GM12878 (cell line): ENCODE measurements around the gene ITGB8. TPM values are rescaled to one million over a fixed set of nuclear protein-coding genes. Genes with fewer than 3 reads are reported as not detected.

Source experiments
- ATAC-seq: fragments of 200-7000 bp; cut with Tn5 transposase; 3 replicates; pipeline ENCODE4 v1.9.1; 2020; ENCODE audit warnings: mild to moderate bottlenecking, moderate library complexity
- BruUV-seq: library from RNA; stranded (reverse); fragments of 400-500 nt; replicated peaks from 2 replicates; lab custom pipeline; 2021; lab: Mats Ljungman, UMichigan
- CTCF ChIA-PET: fragments of 300-600 bp; sonication (Branson Sonifier 250); formaldehyde crosslinking; extraction: SDS; loops from one replicate; lab custom pipeline; 2021; ENCODE audit warnings: inconsistent platforms; lab: Yijun Ruan, JAX
- POLR2A ChIA-PET: fragments of 350-600 bp; formaldehyde crosslinking; extraction: SDS; loops from one replicate; lab custom pipeline; 2021; ENCODE audit warnings: inconsistent platforms; lab: Charles Lee
- RAD21 ChIA-PET: fragments of 300-600 bp; sonication (Branson Sonifier 250); formaldehyde crosslinking; loops from one replicate; lab custom pipeline; 2023; ENCODE audit warnings: antibody characterized with exemption; ENCODE audit not compliant: unreplicated experiment; lab: Charles Lee
- SMC1A ChIA-PET: fragments of 300-600 bp; sonication (Branson Sonifier 250); formaldehyde crosslinking; loops from one replicate; lab custom pipeline; 2023; ENCODE audit not compliant: unreplicated experiment, uncharacterized antibody; lab: Charles Lee
- DNase-seq: peaks from one replicate; pipeline ENCODE4 v3.0.0-alpha.2; 2011; ENCODE audit warnings: low read depth, low spot score
- FAIRE-seq: peaks from 3 replicates; lab custom pipeline; 2011; peaks lifted over from hg19 to GRCh38; lab: Jason Lieb, UNC
- H2AFZ ChIP-seq: 2 replicates; pipeline ENCODE4 v1.6.0; 2011; ENCODE audit warnings: low read depth, low read length, control low read depth; ENCODE audit not compliant: control insufficient read depth
- H3K27ac ChIP-seq: 2 replicates; pipeline ENCODE4 v1.5.1; 2011; ENCODE audit warnings: control low read depth; ENCODE audit not compliant: control insufficient read depth, insufficient read depth
- H3K27me3 ChIP-seq, 2 experiments: replicated peaks in 1 of 2; 2 replicates each; pipeline versions ENCODE4 v1.6.0 to v1.6.1; 2011; ENCODE audit warnings: low read length in 1 of 2; ENCODE audit not compliant: control insufficient read depth in 2 of 2, insufficient read depth in 2 of 2
- H3K36me3 ChIP-seq, 2 experiments: 2 replicates each; pipeline ENCODE4 v1.5.1; 2011; ENCODE audit warnings: low read length in 1 of 2; ENCODE audit not compliant: control insufficient read depth in 2 of 2, insufficient read depth in 2 of 2
- H3K4me1 ChIP-seq: 2 replicates; pipeline ENCODE4 v1.6.1; 2011; ENCODE audit warnings: mild to moderate bottlenecking, low read length, moderate library complexity, mixed read lengths; ENCODE audit not compliant: control insufficient read depth, insufficient read depth
- H3K4me2 ChIP-seq: 2 replicates; pipeline ENCODE4 v1.6.0; 2011; ENCODE audit warnings: control low read depth; ENCODE audit not compliant: control insufficient read depth, insufficient read depth
- H3K4me3 ChIP-seq: fragments of 200-600 bp; sonication (generic); 2 replicates; pipeline ENCODE4 v1.5.1; 2016
- H3K79me2 ChIP-seq: 2 replicates; pipeline ENCODE4 v1.6.0; 2011; ENCODE audit warnings: low read length; ENCODE audit not compliant: control insufficient read depth, insufficient read depth
- H3K9ac ChIP-seq: 2 replicates; pipeline ENCODE4 v1.8.0; 2011; ENCODE audit warnings: low read length, control low read depth, mixed read lengths; ENCODE audit not compliant: control insufficient read depth, insufficient read depth
- H3K9me3 ChIP-seq: replicated peaks from 3 replicates; pipeline ENCODE4 v1.5.1; 2011; ENCODE audit warnings: mild to moderate bottlenecking, low read length; ENCODE audit not compliant: control insufficient read depth, insufficient read depth
- H4K20me1 ChIP-seq: 2 replicates; pipeline ENCODE4 v1.6.0; 2011; ENCODE audit not compliant: control insufficient read depth, insufficient read depth
- ASH2L ChIP-seq: fragments of 300-600, 200-600 bp; sonication (generic); IDR thresholded peaks from 2 replicates; pipeline ENCODE4 v1.6.1; 2017; ENCODE audit warnings: low read depth, mild to moderate bottlenecking, borderline replicate concordance
- BCL11A ChIP-seq: IDR thresholded peaks from 2 replicates; pipeline ENCODE4 v1.6.1; 2011; ENCODE audit warnings: low read depth, low read length
- BHLHE40 ChIP-seq, 2 experiments: fragments of 450-650 bp in 1 of 2; IDR thresholded peaks; 2 replicates each; pipeline ENCODE4 v1.6.1; 2011 to 2017; ENCODE audit warnings: low read depth in 2 of 2, borderline replicate concordance in 1 of 2, improper control_type of control experiment in 1 of 2, low read length in 1 of 2, mild to moderate bottlenecking in 1 of 2
- CEBPB ChIP-seq, 2 experiments: fragments of 150-350 bp in 1 of 2; IDR thresholded peaks; 2 replicates each; pipeline ENCODE4 v1.6.1; 2012 to 2014; ENCODE audit warnings: low read depth in 2 of 2, low read length in 2 of 2, borderline replicate concordance in 1 of 2, inconsistent platforms in 1 of 2
- DPF2 ChIP-seq: fragments of 450-650 bp; IDR thresholded peaks from 2 replicates; pipeline ENCODE4 v1.6.1; 2017; ENCODE audit warnings: mild to moderate bottlenecking
- ETV6 ChIP-seq, 2 experiments: fragments of 450-650 bp in 1 of 2; IDR thresholded peaks in 1 of 2; conservative IDR thresholded peaks in 1 of 2; 2 replicates each; pipeline ENCODE4 v1.6.1; 2014; ENCODE audit warnings: antibody characterized with exemption in 1 of 2, borderline replicate concordance in 1 of 2, low read depth in 1 of 2, mild to moderate bottlenecking in 1 of 2, moderate library complexity in 1 of 2
- HCFC1 ChIP-seq: fragments of 150-350 bp; IDR thresholded peaks from 2 replicates; pipeline ENCODE4 v1.6.1; 2014; ENCODE audit warnings: low read length
- JUND ChIP-seq: IDR thresholded peaks from 2 replicates; pipeline ENCODE4 v1.6.1; 2012; ENCODE audit warnings: low read depth, mild to moderate bottlenecking, low read length, improper control_type of control experiment, moderate library complexity
- MTA2 ChIP-seq: fragments of 450-650 bp; IDR thresholded peaks from 2 replicates; pipeline ENCODE4 v1.6.1; 2016; ENCODE audit warnings: low read depth, mild to moderate bottlenecking, moderate library complexity
- NR2C2 ChIP-seq: IDR thresholded peaks from 2 replicates; pipeline ENCODE4 v1.6.1; 2011; ENCODE audit warnings: borderline replicate concordance, low read depth; ENCODE audit not compliant: control insufficient read depth, insufficient read length
- NR2F1 ChIP-seq: fragments of 450-650 bp; conservative IDR thresholded peaks from 2 replicates; pipeline ENCODE4 v1.6.1; 2017; ENCODE audit warnings: mild to moderate bottlenecking
- PAX5 ChIP-seq: IDR thresholded peaks from 2 replicates; pipeline ENCODE4 v1.6.1; 2011; ENCODE audit warnings: low read depth, low read length, borderline replicate concordance
- PAX8 ChIP-seq: fragments of 450-650 bp; IDR thresholded peaks from 2 replicates; pipeline ENCODE4 v1.6.1; 2017; ENCODE audit warnings: mild to moderate bottlenecking, moderate library complexity
- PML ChIP-seq: IDR thresholded peaks from 2 replicates; pipeline ENCODE4 v1.6.1; 2012; ENCODE audit warnings: low read length, inconsistent platforms
- POU2F2 ChIP-seq: IDR thresholded peaks from 3 replicates; pipeline ENCODE4 v1.6.1; 2011; ENCODE audit warnings: low read depth, mild to moderate bottlenecking, low read length, borderline replicate concordance
- RELA ChIP-seq: fragments of 450-650 bp; IDR thresholded peaks from 2 replicates; pipeline ENCODE4 v1.8.0; 2014; ENCODE audit warnings: borderline replicate concordance; ENCODE audit not compliant: partially characterized antibody
- SP1 ChIP-seq: IDR thresholded peaks from one replicate; pipeline ENCODE4 v1.6.1; 2011; ENCODE audit warnings: low read depth, low read length
- WGBS: methylation state at CpG from one replicate; pipeline ENCODE4 v1.1.6; 2016; ENCODE audit warnings: low lambda C conversion rate; ENCODE audit not compliant: insufficient replicate concordance, insufficient coverage; ENCODE audit errors: missing lambda C conversion rate; 5-methylcytosine and 5-hydroxymethylcytosine counted together
- in situ Hi-C: fragments of 300-500 bp; cut with MboI; formaldehyde crosslinking; loops from 9 replicates; pipeline ENCODE4 v1.14.3; 2018; ENCODE audit warnings: mixed read lengths
- intact Hi-C: fragments of 100-400 bp; cut with micrococcal nuclease; formaldehyde crosslinking; loops from one replicate; pipeline ENCODE4 v1.14.2; 2022; ENCODE audit not compliant: unreplicated experiment
- polyA plus RNA-seq, 11 experiments: library from polyadenylated mRNA; depleted of rRNA in 4 of 11; unstranded in 6 of 11; stranded (reverse) in 5 of 11; fragments of >200 nt; fragmentation: Nextera tagmentation in 4 of 11; fragmentation: Illumina TruSeq in 1 of 11; extraction: Ambion mirVana in 4 of 11; extraction: Trizol in 1 of 11; gene quantifications; 1 replicate in 1 of 11; 2 replicates in 10 of 11; pipeline versions ENCODE4 v1.2.1 to v1.2.3, GENCODE V29; 2011 to 2016; ENCODE audit warnings: inconsistent platforms in 2 of 11, missing spikeins in 2 of 11, low read depth in 1 of 11
- total RNA-seq, 4 experiments: library from RNA; depleted of rRNA in 3 of 4; stranded (reverse); fragments of >200 nt in 3 of 4; fragmentation: Illumina TruSeq in 1 of 4; extraction: Trizol in 1 of 4; gene quantifications; 2 replicates each; pipeline versions ENCODE4 v1.2.1 to v1.2.3, GENCODE V29; 2013 to 2021
- TF ChIP-seq, protein P1 (sequence below): fragments of 450-650 bp; IDR thresholded peaks from 2 replicates; pipeline ENCODE4 v1.6.1; 2017; ENCODE audit warnings: mild to moderate bottlenecking, moderate library complexity
- TF ChIP-seq, protein P2 (sequence below): fragments of 450-650 bp; formaldehyde crosslinking; IDR thresholded peaks from 2 replicates; pipeline ENCODE4 v1.4.0; 2022; ENCODE audit warnings: mild to moderate bottlenecking, moderate library complexity

The ITGB8 gene
- total and polyA plus RNA-seq, 10 of the 15 experiments (the other 5 are each of a cell fraction or from before 2014, with no cell fraction given), result 0.37 to 26.2 (median 1.5) TPM

DNA sequence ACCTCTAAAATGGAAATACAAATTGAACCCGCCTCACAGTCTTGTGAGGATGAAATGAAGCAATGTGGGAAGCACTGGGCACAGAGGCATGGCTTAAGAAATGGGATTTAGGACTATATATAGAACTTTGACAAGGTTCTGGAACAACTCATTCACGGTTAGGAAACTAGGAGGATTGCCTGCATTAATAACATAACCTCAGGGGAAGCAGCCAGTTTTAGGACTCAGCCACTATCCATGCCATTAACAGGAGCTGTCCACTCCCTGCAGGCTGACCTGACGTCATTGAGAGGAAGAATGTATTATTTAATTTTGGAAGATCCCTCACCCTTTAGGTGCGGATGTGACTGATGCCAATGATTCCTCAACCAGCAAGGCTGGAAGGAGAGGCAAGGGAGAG, 34.8 kb downstream of the ITGB8 start:
- intact Hi-C loops, result no loop called here
- 40% methylated on average over 4 of the region's 4 CpGs for WGBS
- Histone ChIP-seq H3K27me3 (no peaks in the 10 kb centered on the region), H3K4me1 (no peaks in the 10 kb centered on the region), H2AFZ (no peak overlapping the region), H3K4me2 (no peak overlapping the region), H3K4me3 (no peak overlapping the region), H4K20me1 (no peaks in the 10 kb centered on the region), H3K9me3 (no peaks in the 10 kb centered on the region), H3K9ac (no peak overlapping the region), H3K36me3 (peaks cover 0 to 4% of the 10 kb centered on the region in 2 experiments; a peak in 2 of 4 replicates), H3K79me2 (no peaks in the 10 kb centered on the region), H3K27ac (no peak overlapping the region)
- ATAC-seq (no peak), FAIRE-seq (no peak), DNase-seq (no peak)
- ChIA-PET CTCF (no interaction called here), SMC1A (interaction anchor here (0.9 kb wide), 1 partner anchor 40 kb away, joined by 3 read pairs; no protein-coding TSS in a partner anchor), POLR2A (no interaction called here), RAD21 (no interaction called here)
- TF ChIP-seq BHLHE40 (IDR thresholded peaks at IDR 0.05; ENCODE audit: borderline replicate concordance in 1 of 2, low read depth in 2 of 2, low read length in 1 of 2) (no peak), PAX8 (no peak), PAX5 (no peak), RELA (no peak), NR2C2 (no peak), MTA2 (no peak), NR2F1 (no peak), POU2F2 (no peak), BCL11A (no peak), DPF2 (no peak), SP1 (no peak), ASH2L (no peak), HCFC1 (no peak), PML (no peak), ETV6 (conservative IDR thresholded peaks at IDR 0.05 in 1 of 2, IDR thresholded peaks at IDR 0.05 in 1 of 2; ENCODE audit: borderline replicate concordance in 1 of 2, low read depth in 1 of 2) (no peak), CEBPB (IDR thresholded peaks at IDR 0.05; ENCODE audit: borderline replicate concordance in 1 of 2, low read depth in 2 of 2, low read length in 2 of 2) (no peak), JUND (no peak)
- TF ChIP-seq, protein P1, sequence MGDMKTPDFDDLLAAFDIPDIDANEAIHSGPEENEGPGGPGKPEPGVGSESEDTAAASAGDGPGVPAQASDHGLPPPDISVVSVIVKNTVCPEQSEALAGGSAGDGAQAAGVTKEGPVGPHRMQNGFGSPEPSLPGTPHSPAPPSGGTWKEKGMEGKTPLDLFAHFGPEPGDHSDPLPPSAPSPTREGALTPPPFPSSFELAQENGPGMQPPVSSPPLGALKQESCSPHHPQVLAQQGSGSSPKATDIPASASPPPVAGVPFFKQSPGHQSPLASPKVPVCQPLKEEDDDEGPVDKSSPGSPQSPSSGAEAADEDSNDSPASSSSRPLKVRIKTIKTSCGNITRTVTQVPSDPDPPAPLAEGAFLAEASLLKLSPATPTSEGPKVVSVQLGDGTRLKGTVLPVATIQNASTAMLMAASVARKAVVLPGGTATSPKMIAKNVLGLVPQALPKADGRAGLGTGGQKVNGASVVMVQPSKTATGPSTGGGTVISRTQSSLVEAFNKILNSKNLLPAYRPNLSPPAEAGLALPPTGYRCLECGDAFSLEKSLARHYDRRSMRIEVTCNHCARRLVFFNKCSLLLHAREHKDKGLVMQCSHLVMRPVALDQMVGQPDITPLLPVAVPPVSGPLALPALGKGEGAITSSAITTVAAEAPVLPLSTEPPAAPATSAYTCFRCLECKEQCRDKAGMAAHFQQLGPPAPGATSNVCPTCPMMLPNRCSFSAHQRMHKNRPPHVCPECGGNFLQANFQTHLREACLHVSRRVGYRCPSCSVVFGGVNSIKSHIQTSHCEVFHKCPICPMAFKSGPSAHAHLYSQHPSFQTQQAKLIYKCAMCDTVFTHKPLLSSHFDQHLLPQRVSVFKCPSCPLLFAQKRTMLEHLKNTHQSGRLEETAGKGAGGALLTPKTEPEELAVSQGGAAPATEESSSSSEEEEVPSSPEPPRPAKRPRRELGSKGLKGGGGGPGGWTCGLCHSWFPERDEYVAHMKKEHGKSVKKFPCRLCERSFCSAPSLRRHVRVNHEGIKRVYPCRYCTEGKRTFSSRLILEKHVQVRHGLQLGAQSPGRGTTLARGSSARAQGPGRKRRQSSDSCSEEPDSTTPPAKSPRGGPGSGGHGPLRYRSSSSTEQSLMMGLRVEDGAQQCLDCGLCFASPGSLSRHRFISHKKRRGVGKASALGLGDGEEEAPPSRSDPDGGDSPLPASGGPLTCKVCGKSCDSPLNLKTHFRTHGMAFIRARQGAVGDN, result no peak
- TF ChIP-seq, protein P2, sequence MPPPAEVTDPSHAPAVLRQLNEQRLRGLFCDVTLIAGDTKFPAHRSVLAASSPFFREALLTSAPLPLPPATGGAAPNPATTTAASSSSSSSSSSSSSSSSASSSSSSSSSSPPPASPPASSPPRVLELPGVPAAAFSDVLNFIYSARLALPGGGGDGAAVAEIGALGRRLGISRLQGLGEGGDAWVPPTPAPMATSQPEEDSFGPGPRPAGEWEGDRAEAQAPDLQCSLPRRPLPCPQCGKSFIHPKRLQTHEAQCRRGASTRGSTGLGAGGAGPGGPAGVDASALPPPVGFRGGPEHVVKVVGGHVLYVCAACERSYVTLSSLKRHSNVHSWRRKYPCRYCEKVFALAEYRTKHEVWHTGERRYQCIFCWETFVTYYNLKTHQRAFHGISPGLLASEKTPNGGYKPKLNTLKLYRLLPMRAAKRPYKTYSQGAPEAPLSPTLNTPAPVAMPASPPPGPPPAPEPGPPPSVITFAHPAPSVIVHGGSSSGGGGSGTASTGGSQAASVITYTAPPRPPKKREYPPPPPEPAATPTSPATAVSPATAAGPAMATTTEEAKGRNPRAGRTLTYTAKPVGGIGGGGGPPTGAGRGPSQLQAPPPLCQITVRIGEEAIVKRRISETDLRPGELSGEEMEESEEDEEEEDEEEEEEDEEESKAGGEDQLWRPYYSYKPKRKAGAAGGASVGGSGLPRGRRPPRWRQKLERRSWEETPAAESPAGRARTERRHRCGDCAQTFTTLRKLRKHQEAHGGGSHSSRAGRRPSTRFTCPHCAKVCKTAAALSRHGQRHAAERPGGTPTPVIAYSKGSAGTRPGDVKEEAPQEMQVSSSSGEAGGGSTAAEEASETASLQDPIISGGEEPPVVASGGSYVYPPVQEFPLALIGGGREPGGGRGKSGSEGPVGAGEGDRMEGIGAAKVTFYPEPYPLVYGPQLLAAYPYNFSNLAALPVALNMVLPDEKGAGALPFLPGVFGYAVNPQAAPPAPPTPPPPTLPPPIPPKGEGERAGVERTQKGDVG (CRISPR knock-in tag), result no peak
- in situ Hi-C loops, result no loop called here
- BruUV-seq, result no TSS peak
